ENCODE data around the gene HLA-DOA. TPM values are rescaled to one million over a fixed set of nuclear protein-coding genes. Genes with fewer than 3 reads are reported as not detected.

Gene HLA-DOA
- total and polyA plus RNA-seq, 2 of the 8 experiments (the other 6 are each of a cell fraction or from before 2014, with no cell fraction given), result 23.7 to 89.0 TPM

DNA sequence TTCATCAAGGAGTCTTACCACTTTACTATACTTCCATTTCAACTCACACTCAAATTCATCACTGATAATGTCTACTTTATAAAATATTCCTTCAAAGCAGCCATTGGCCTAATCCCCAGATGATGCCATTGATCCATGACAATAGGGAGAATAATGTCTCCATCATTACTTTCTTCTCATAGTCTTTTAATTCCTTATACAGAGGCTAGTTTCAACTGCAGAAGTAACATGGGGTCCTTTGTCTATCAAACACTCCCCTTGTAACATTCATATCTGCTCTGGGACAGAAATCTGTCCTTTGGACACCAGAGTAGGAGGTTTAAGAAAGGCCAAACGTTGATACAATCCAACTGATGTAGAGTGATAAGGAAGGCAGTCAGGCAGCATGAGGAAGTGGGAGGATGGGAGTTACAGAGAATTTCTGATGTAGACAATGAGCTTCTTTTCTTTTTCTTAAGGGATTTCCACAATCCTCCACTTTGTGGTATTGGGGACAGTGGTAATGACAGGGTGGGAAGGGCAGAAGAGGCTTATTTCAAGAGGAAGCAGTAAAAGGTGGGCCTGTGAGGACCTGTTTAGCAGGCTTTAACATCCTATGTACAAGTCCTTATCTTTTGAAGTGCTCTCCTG lies 18.9 kb upstream of the HLA-DOA start (continued):
- TF ChIP-seq SP4 (IDR thresholded peaks at IDR 0.05; ENCODE audit: low read length) (no peak), ATF2 (IDR thresholded peaks at IDR 0.05; ENCODE audit: low read length) (no peak), TAF7 (optimal IDR thresholded peaks at IDR 0.05; ENCODE audit: borderline replicate concordance, low read depth, low read length) (no peak), CBX5 (IDR thresholded peaks at IDR 0.05; ENCODE audit: low read depth, low read length) (no peak), YY1 (IDR thresholded peaks at IDR 0.05; ENCODE audit: low read depth, low read length) (no peak), TCF12 (IDR thresholded peaks at IDR 0.05; ENCODE audit: low read depth, low read length) (no peak), CBX8 (IDR thresholded peaks at IDR 0.05; ENCODE audit: borderline replicate concordance, low read depth, low read length) (no peak)

All from H1 (cell line).